GM21390 (cell line): ENCODE results near the gene STARD3NL.
"Not testable (repeated sequence)": the region's sequence is repeated elsewhere in the genome, so short reads cannot be mapped to it uniquely, and the experiment has no call there.

Experiments
- ATAC-seq: cut with Tn5 transposase; IDR thresholded peaks from one replicate; pipeline ENCODE4 v1.9.1; 2021; ENCODE audit not compliant: unreplicated experiment

Gene STARD3NL

DNA sequence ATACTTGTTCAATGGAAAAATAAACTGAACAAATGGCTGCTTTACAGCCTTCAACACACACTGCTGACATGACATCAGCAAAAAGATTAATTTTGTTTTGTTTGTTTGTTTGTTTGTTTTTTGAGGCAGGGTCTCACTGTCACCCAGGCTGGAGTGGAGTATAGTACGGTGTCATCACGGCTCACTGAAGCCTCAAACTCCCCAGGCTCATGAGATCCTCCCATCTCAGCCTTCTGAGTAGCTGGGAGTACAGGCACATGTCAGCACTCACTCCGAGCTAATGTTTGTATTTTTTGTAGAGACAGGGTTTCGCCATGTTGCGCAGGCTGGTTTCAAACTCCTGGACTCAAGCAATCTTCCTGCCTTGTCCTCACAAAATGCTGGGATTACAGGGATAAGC, 84.5 kb downstream of the STARD3NL start:
- ATAC-seq: no peak

GRCh38 chr7:38263274-38263673, 85.2 kb downstream of the STARD3NL start:
- ATAC-seq: not testable (repeated sequence)

- not testable (repeated sequence) for ATAC-seq
These were observed 86.6 kb downstream of the STARD3NL start for GRCh38 chr7:38264602-38265001.

DNA sequence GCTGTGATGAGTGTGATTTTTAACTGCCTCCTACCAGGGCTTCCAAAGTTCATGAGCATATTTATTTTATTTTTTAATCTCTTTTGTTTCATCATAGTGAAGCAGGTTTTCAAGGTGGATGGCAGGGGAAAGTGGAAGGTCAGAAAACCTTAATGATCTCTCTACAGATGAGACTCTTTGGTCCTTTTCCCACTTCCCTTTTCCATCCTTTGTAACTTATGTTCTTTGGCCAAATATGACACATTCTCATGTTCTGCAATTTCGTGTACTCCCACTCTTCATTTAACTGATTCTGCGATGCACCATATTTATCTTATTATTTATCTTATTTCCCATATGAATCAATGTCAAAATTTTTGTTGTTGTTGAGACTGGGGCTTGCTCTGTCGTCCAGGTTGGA, 87.9 kb downstream of the STARD3NL start:
- ATAC-seq: peak; percentile 49

DNA sequence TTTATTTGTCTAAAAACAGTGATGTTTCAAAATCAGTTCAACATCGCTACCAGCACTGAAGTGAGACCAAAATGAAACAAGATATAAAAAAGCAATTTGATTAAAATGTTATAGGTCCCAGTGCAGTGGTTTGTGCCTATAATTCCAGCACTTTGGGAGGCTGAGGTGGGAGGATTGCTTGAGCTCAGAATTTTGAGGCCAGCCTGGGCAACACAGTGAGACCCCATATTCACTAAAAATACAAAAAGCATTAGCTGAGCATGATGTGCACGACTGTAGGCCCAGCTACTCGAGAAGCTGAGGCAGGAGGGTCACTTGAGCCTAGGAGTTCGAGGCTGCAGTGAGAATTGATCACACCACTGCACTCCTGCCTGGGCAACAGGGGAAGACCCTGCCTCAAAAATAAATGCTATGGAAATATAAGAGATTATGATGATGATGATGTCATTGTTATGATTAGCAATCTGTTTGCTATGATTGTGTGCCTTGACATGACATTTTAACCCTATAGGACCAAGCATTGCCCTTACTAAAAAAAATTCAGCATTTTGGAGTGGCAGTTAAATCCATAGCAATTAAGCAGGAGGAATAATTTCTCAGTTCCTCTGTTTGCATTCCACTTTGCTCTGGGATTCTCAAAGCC, 91.8 kb downstream of the STARD3NL start:
- not testable (repeated sequence) for ATAC-seq

GRCh38 chr7:38270405-38270804, 92.4 kb downstream of the STARD3NL start:
- not testable (repeated sequence) for ATAC-seq

- no peak for ATAC-seq
These were observed 95.4 kb downstream of the STARD3NL start, which contains the start of gene TARP for GRCh38 chr7:38273286-38273995. Gene TARP, minus strand, starts transcription at chr7:38273636.

DNA sequence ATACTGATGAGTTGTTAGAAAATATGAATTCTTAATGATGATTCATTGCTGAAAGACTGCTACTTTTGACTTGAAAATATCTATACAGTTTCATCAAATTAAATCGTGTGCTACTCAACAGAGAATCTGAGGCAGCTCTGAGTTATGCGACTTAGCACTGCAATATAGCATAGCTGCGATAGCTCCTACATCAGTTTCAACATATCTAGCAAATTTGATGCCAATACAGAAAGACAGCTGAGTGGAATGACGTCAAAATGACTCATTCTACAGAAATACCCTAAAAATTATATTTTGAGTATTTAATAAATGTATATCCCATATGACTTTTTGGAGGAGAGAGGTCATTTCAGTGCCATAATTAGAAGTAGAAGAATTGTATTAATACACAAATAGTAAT, 96.4 kb downstream of the STARD3NL start:
- no peak for ATAC-seq

DNA sequence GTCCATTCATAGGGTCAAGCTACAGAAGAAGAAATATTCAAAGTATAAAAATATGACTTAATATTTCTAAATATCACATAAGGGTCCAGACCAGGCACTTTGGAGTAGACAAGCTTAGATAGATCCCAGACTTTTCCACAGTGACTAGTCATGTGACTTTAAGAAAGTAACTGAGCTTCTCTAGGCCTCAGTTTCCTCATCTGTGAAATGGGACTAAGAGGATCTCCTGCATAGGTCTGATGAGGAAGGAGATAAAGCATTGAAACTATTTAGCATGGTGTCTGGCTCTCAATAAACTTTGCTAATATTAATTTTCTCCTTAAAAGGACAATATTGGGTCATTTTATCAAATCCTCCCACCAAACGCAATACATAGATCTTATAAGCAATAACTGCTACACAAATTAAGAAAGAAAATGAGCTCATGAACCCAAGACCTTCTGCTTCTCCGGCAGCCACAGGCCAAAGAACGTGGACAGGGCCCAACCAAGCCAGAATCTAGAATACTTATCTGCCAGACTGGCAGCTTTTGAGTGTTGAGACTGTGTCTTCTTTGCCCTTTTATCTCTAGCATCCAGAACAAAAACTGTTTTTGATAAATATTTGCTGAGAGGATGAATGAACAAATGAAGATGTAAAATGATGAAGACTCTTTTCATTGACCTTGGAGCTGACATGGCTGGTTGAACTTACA, 97.0 kb downstream of the STARD3NL start:
- no peak for ATAC-seq

GRCh38 chr7:38276096-38276877, 98.2 kb downstream of the STARD3NL start:
- no peak for ATAC-seq

GRCh38 chr7:38280000-38280399, 102.0 kb downstream of the STARD3NL start:
- no peak for ATAC-seq
